22Rv1 (cell line): ENCODE measurements around the gene LSM10.

Source experiments
- ZFX ChIP-seq: fragments of 450-650 bp; IDR thresholded peaks from 2 replicates; pipeline ENCODE4 v1.6.1; 2017; ENCODE audit warnings: antibody characterized with exemption, borderline replicate concordance
- TF ChIP-seq, protein P1 (sequence below): fragments of 450-650 bp; IDR thresholded peaks from 2 replicates; pipeline ENCODE4 v1.5.1; 2017; ENCODE audit warnings: mild to moderate bottlenecking

- TF ChIP-seq ZFX: no peak
- TF ChIP-seq, protein P1, sequence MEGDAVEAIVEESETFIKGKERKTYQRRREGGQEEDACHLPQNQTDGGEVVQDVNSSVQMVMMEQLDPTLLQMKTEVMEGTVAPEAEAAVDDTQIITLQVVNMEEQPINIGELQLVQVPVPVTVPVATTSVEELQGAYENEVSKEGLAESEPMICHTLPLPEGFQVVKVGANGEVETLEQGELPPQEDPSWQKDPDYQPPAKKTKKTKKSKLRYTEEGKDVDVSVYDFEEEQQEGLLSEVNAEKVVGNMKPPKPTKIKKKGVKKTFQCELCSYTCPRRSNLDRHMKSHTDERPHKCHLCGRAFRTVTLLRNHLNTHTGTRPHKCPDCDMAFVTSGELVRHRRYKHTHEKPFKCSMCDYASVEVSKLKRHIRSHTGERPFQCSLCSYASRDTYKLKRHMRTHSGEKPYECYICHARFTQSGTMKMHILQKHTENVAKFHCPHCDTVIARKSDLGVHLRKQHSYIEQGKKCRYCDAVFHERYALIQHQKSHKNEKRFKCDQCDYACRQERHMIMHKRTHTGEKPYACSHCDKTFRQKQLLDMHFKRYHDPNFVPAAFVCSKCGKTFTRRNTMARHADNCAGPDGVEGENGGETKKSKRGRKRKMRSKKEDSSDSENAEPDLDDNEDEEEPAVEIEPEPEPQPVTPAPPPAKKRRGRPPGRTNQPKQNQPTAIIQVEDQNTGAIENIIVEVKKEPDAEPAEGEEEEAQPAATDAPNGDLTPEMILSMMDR: no peak
These were observed 50.9 kb downstream of the LSM10 start for GRCh38 chr1:36346741-36347370.
